ENCODE results near the gene REEP6. TPM values are rescaled to one million over a fixed set of nuclear protein-coding genes. Genes with fewer than 3 reads are reported as not detected.
"Not testable (repeated sequence)": the region's sequence is repeated elsewhere in the genome, so short reads cannot be mapped to it uniquely, and the experiment has no call there.

REEP6 gene
- total RNA-seq, 1 donor from 2014 or later, result 21.5 TPM

GRCh38 chr19:1495799-1496713 lies 5.1 kb downstream of the REEP6 start:
- peaks cover 10% of the 10 kb centered on the region for H3K4me1 Mint-ChIP-seq (ENCODE audit: low read depth, unreplicated experiment)
- no peak for DNase-seq
- no peak overlapping the region for H3K4me3 Mint-ChIP-seq (ENCODE audit: unreplicated experiment)
- no peaks in the 10 kb centered on the region for H3K36me3 Mint-ChIP-seq (ENCODE audit: unreplicated experiment)
- TF ChIP-seq CTCF (IDR thresholded peaks at IDR 0.05; ENCODE audit: partially characterized antibody, unreplicated experiment), result no peak
- peaks cover 7% of the 10 kb centered on the region for H3K27me3 Mint-ChIP-seq (ENCODE audit: unreplicated experiment)
- H3K9me3 Mint-ChIP-seq (ENCODE audit: unreplicated experiment), result peaks cover 5% of the 10 kb centered on the region
- H3K27ac Mint-ChIP-seq (ENCODE audit: unreplicated experiment), result no peak overlapping the region

DNA sequence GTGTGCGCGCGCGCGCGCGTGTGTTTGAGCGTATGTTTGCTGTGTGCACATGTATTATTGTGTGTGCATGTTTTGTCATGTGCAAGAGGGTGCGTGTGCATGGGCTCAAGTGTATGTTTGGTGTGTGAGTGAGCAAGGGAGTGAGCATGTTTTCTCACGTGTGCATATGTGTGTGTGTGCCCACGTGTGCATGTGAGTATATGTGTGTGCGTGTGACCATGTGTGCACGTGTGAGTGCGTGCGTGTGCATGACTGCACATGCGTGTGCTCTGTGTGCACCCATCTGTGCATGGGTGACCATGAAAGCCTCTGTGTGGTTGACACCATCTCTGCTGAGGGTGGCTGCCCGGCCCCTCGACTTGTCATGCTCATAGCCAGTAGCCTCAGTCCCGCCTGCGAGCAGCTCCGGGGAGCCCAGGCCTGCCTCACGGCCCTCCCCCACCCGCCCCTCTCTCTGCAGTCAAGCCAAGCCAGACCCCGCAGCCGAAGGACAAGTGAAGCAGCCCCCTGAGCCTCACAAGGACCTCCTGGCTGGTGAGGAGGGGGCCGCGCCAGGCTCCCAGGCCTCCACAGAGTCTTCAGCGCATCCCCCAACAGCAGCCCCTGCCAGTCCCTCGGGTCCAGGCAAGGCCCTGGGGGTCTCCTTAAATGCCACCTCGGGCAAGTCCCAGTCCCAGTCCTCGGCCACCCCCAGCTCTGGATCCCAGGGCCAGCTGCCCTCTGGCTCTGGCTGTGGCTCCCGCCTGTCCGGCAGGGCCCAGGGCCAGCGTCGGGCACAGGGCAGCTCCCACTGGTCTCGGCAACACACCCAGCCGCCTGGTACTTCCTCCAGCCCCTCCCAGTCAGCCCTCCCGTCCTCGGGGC lies 6.0 kb downstream of the REEP6 start:
- peak overlapping the region; percentile 75 for H3K27ac Mint-ChIP-seq (ENCODE audit: unreplicated experiment)
- DNase-seq, result no peak
- TF ChIP-seq CTCF (IDR thresholded peaks at IDR 0.05; ENCODE audit: partially characterized antibody, unreplicated experiment), result no peak
- no peak overlapping the region for H3K4me3 Mint-ChIP-seq (ENCODE audit: unreplicated experiment)
- H3K4me1 Mint-ChIP-seq (ENCODE audit: low read depth, unreplicated experiment), result peaks cover 7% of the 10 kb centered on the region
- H3K9me3 Mint-ChIP-seq (ENCODE audit: unreplicated experiment), result peaks cover 5% of the 10 kb centered on the region
- no peaks in the 10 kb centered on the region for H3K36me3 Mint-ChIP-seq (ENCODE audit: unreplicated experiment)
- H3K27me3 Mint-ChIP-seq (ENCODE audit: unreplicated experiment), result peaks cover 7% of the 10 kb centered on the region

GRCh38 chr19:1497578-1498235 lies 6.7 kb downstream of the REEP6 start:
- TF ChIP-seq CTCF (IDR thresholded peaks at IDR 0.05; ENCODE audit: partially characterized antibody, unreplicated experiment), result no peak
- Mint-ChIP-seq H3K27ac (ENCODE audit: unreplicated experiment) (peak overlapping the region; percentile 73), H3K27me3 (ENCODE audit: unreplicated experiment) (peaks cover 7% of the 10 kb centered on the region)

GRCh38 chr19:1499231-1499630 lies 8.2 kb downstream of the REEP6 start:
- not testable (repeated sequence) for H3K9me3 Mint-ChIP-seq (ENCODE audit: unreplicated experiment); H3K4me3 Mint-ChIP-seq (ENCODE audit: unreplicated experiment); H3K36me3 Mint-ChIP-seq (ENCODE audit: unreplicated experiment); DNase-seq; H3K27ac Mint-ChIP-seq (ENCODE audit: unreplicated experiment); H3K4me1 Mint-ChIP-seq (ENCODE audit: low read depth, unreplicated experiment)
- H3K27me3 Mint-ChIP-seq (ENCODE audit: unreplicated experiment), result peaks cover 13% of the 10 kb centered on the region

More at GRCh38 chr19:1497578-1498235, 6.7 kb downstream of the REEP6 start:
- Mint-ChIP-seq H3K36me3 (ENCODE audit: unreplicated experiment) (no peaks in the 10 kb centered on the region), H3K9me3 (ENCODE audit: unreplicated experiment) (peaks cover 6% of the 10 kb centered on the region), H3K4me1 (ENCODE audit: low read depth, unreplicated experiment) (peaks cover 7% of the 10 kb centered on the region), H3K4me3 (ENCODE audit: unreplicated experiment) (no peak overlapping the region)
- no peak for DNase-seq

DNA sequence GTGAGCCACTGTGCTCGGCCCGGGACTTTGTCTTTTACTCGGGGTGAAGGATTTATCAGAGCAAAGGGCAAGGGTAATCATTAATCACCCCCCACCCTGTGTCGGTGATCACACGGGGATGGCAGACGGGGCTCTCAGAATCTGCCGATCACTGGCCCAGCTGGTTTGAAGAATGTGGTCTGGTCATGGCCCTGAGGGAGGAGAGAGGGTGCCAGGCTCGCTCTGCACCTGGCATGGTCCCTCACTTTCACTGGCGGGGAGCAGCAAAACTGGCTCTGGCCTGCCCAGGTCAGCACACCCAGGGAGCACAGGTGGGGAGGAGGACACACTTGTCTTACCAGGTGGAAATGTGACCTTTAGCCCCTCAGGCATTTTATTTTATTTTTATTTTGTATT lies 10.2 kb downstream of the REEP6 start:
- Mint-ChIP-seq H3K36me3 (ENCODE audit: unreplicated experiment) (no peaks in the 10 kb centered on the region), H3K27ac (ENCODE audit: unreplicated experiment) (peak overlapping the region; percentile 28), H3K9me3 (ENCODE audit: unreplicated experiment) (peaks cover 8% of the 10 kb centered on the region), H3K4me3 (ENCODE audit: unreplicated experiment) (no peak overlapping the region), H3K27me3 (ENCODE audit: unreplicated experiment) (peaks cover 21% of the 10 kb centered on the region), H3K4me1 (ENCODE audit: low read depth, unreplicated experiment) (no peaks in the 10 kb centered on the region)
- TF ChIP-seq CTCF (IDR thresholded peaks at IDR 0.05; ENCODE audit: partially characterized antibody, unreplicated experiment), result no peak
- no peak for DNase-seq

Data from glutamatergic neuron (in vitro differentiated cells).